ENCODE measurements around the gene DTNA.

- TF ChIP-seq CTCF (conservative IDR thresholded peaks at IDR 0.05) (no peak), EZH2 (IDR thresholded peaks at IDR 0.05; ENCODE audit: low read depth) (no peak)
These were observed 19.8 kb downstream of the DTNA start for GRCh38 chr18:34729740-34730355.
